Mesenchymal stem cell (in vitro differentiated cells and primary cell): ENCODE measurements around the gene MFAP2.
A peak's percentile ranks its signal among the peaks of the same experiment; 100 is the strongest.
"Not testable (repeated sequence)": the region's sequence is repeated elsewhere in the genome, so short reads cannot be mapped to it uniquely, and the experiment has no call there.

Experiments used
- DNase-seq: peaks from one replicate; pipeline ENCODE4 v3.0.0-alpha.2; 2013
- H2AFZ ChIP-seq: one replicate; pipeline ENCODE4 v1.6.1; 2013; ENCODE audit warnings: low read depth, mild to moderate bottlenecking, control low read depth, inconsistent platforms, low read length, moderate library complexity
- H2AK5ac ChIP-seq: 2 replicates; pipeline ENCODE4 v1.6.1; 2013; ENCODE audit warnings: low read length, moderate library complexity, mild to moderate bottlenecking, inconsistent platforms; ENCODE audit not compliant: severe bottlenecking
- H2BK120ac ChIP-seq: one replicate; pipeline ENCODE4 v1.6.1; 2013; ENCODE audit warnings: low read depth, mild to moderate bottlenecking, inconsistent platforms, low read length, moderate library complexity
- H2BK12ac ChIP-seq, 2 experiments: one replicate each; pipeline ENCODE4 v1.6.1; 2013; ENCODE audit warnings: inconsistent platforms in 2 of 2, low read length in 2 of 2, mild to moderate bottlenecking in 2 of 2, moderate library complexity in 2 of 2, control low read depth in 1 of 2
- H2BK15ac ChIP-seq: one replicate; pipeline ENCODE4 v1.6.1; 2013; ENCODE audit warnings: mild to moderate bottlenecking, low read depth, inconsistent platforms; ENCODE audit not compliant: poor library complexity, severe bottlenecking
- H2BK5ac ChIP-seq: 2 replicates; pipeline ENCODE4 v1.6.1; 2013; ENCODE audit warnings: low read depth, mild to moderate bottlenecking, low read length, control low read depth, inconsistent platforms; ENCODE audit not compliant: poor library complexity, severe bottlenecking
- H3K14ac ChIP-seq, 2 experiments: one replicate each; pipeline ENCODE4 v1.6.1; 2013; ENCODE audit warnings: inconsistent platforms in 2 of 2, low read length in 2 of 2, control low read depth in 1 of 2, mild to moderate bottlenecking in 1 of 2, moderate library complexity in 1 of 2
- H3K18ac ChIP-seq, 2 experiments: one replicate each; pipeline ENCODE4 v1.6.1; 2013; ENCODE audit warnings: inconsistent platforms in 2 of 2, low read length in 2 of 2, control low read depth in 1 of 2, low read depth in 1 of 2, mild to moderate bottlenecking in 1 of 2
- H3K23ac ChIP-seq, 2 experiments: one replicate each; pipeline ENCODE4 v1.6.1; 2013; ENCODE audit warnings: inconsistent platforms in 2 of 2, low read length in 2 of 2, mild to moderate bottlenecking in 2 of 2, moderate library complexity in 2 of 2, control low read depth in 1 of 2
- H3K27ac ChIP-seq: 2 replicates; pipeline ENCODE4 v1.5.1; 2013; ENCODE audit warnings: mild to moderate bottlenecking, moderate library complexity, low read length, control low read depth, inconsistent platforms; ENCODE audit not compliant: poor library complexity, severe bottlenecking
- H3K27me3 ChIP-seq, 2 experiments: 2 replicates each; pipeline versions ENCODE4 v1.6.1 to v1.7.0; 2013; ENCODE audit warnings: low read length in 2 of 2, mild to moderate bottlenecking in 2 of 2, moderate library complexity in 2 of 2, control low read depth in 1 of 2, inconsistent platforms in 1 of 2; ENCODE audit not compliant: control insufficient read depth in 1 of 2, insufficient read depth in 1 of 2
- H3K36me3 ChIP-seq, 2 experiments: 2 replicates each; pipeline versions ENCODE4 v1.6.1 to v1.7.0; 2013; ENCODE audit warnings: low read length in 2 of 2, control low read depth in 1 of 2, inconsistent platforms in 1 of 2, low read depth in 1 of 2, mild to moderate bottlenecking in 1 of 2; ENCODE audit not compliant: insufficient read depth in 2 of 2, control insufficient read depth in 1 of 2
- H3K4ac ChIP-seq, 2 experiments: one replicate each; pipeline ENCODE4 v1.6.1; 2013; ENCODE audit warnings: inconsistent platforms in 2 of 2, low read length in 2 of 2, mild to moderate bottlenecking in 2 of 2, moderate library complexity in 2 of 2, control low read depth in 1 of 2, low read depth in 1 of 2
- H3K4me1 ChIP-seq: 2 replicates; pipeline ENCODE4 v1.6.1; 2013; ENCODE audit warnings: low read depth, low read length, control low read depth; ENCODE audit not compliant: control insufficient read depth, insufficient read depth
- H3K4me2 ChIP-seq: 2 replicates; pipeline ENCODE4 v1.6.1; 2013; ENCODE audit warnings: low read length, mild to moderate bottlenecking, inconsistent platforms; ENCODE audit not compliant: poor library complexity, severe bottlenecking
- H3K4me3 ChIP-seq, 2 experiments: 2 replicates each; pipeline versions ENCODE4 v1.5.1 to v1.7.0; 2013; ENCODE audit warnings: low read length in 2 of 2, mild to moderate bottlenecking in 2 of 2, control low read depth in 1 of 2, low read depth in 1 of 2; ENCODE audit not compliant: insufficient read depth in 1 of 2
- H3K79me1 ChIP-seq: replicated peaks from 2 replicates; pipeline ENCODE4 v1.6.1; 2013; ENCODE audit warnings: mild to moderate bottlenecking, control low read depth, low read length, inconsistent platforms; ENCODE audit not compliant: poor library complexity, severe bottlenecking
- H3K9ac ChIP-seq: 2 replicates; pipeline ENCODE4 v1.7.0; 2013; ENCODE audit warnings: mild to moderate bottlenecking, low read length, moderate library complexity
- H3K9me3 ChIP-seq: 2 replicates; pipeline ENCODE4 v1.7.0; 2013; ENCODE audit warnings: mild to moderate bottlenecking, low read length; ENCODE audit not compliant: control insufficient read depth
- H4K8ac ChIP-seq: one replicate; pipeline ENCODE4 v1.6.1; 2013; ENCODE audit warnings: inconsistent platforms, mild to moderate bottlenecking, low read length, moderate library complexity
- H4K91ac ChIP-seq: one replicate; pipeline ENCODE4 v1.6.1; 2013; ENCODE audit warnings: mild to moderate bottlenecking, low read length, inconsistent platforms
- WGBS: methylation state at CpG from one replicate; pipeline ENCODE4 v1.1.7; 2013; ENCODE audit warnings: mixed read lengths; 5-methylcytosine and 5-hydroxymethylcytosine counted together

The MFAP2 gene

DNA sequence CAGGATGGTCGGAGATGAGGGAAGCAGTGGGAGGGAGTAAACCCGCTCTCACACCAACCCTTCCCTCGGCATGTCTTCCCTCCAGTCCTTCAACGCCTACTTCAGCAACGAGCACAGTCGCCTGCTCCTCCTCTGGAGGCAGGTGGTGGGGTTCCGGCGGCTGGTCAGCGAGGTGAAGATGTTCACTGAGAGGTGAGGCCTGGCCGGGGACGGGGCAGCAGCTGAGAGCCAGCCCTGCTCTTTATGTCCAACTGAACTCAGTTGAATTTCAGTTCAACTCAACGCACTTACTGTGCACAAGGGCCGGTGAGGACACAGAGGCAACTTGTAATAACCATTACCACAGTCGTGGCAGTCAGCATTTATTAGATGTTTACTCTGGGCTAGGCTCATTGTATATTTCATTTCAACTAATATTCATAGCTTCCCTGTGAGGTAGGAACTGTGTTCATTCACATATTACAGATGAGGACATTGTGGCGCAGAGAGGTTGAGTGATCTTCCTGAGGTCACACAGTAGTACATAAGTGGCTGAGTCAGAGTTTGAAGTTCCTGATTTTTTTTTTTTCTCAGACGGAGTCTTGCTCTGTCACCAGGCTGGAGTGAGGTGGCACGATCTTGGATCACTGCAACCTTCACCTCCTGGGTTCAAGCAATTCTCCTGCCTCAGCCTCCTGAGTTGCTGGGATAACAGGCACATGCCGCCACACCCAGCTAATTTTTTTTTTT lies 49.0 kb downstream of the MFAP2 start:
- H3K9me3 ChIP-seq, H3K27ac ChIP-seq, H3K79me1 ChIP-seq, H3K23ac ChIP-seq, H3K4me1 ChIP-seq, H3K4ac ChIP-seq, H2BK15ac ChIP-seq, H3K9ac ChIP-seq, H2BK5ac ChIP-seq, H2AFZ ChIP-seq, H3K4me3 ChIP-seq, H3K4me2 ChIP-seq, H3K18ac ChIP-seq, DNase-seq, H4K8ac ChIP-seq, H4K91ac ChIP-seq, H3K14ac ChIP-seq, H2BK120ac ChIP-seq, H3K27me3 ChIP-seq, H2BK12ac ChIP-seq, H2AK5ac ChIP-seq: not testable (repeated sequence)
- peaks cover 6 to 16% of the 10 kb centered on the region in 2 experiments for H3K36me3 ChIP-seq
- 90% methylated on average over 15 of the region's 18 CpGs for WGBS

GRCh38 chr1:16929146-16930041 lies 51.0 kb downstream of the MFAP2 start:
- not testable (repeated sequence) for H3K4me1 ChIP-seq, H3K18ac ChIP-seq, H3K79me1 ChIP-seq, H3K4me2 ChIP-seq, H3K4me3 ChIP-seq, H2BK120ac ChIP-seq, H3K9ac ChIP-seq, H2AK5ac ChIP-seq, H3K14ac ChIP-seq, H3K27ac ChIP-seq, H3K4ac ChIP-seq, DNase-seq, H2AFZ ChIP-seq, H4K8ac ChIP-seq, H2BK5ac ChIP-seq, H3K9me3 ChIP-seq, H3K23ac ChIP-seq, H2BK12ac ChIP-seq, H2BK15ac ChIP-seq, H3K27me3 ChIP-seq
- WGBS = 90% methylated on average over 24 of the region's 24 CpGs
- Histone ChIP-seq H3K36me3 (peaks cover 6 to 15% of the 10 kb centered on the region in 2 experiments), H4K91ac (peak overlapping the region; percentile 18)

DNA sequence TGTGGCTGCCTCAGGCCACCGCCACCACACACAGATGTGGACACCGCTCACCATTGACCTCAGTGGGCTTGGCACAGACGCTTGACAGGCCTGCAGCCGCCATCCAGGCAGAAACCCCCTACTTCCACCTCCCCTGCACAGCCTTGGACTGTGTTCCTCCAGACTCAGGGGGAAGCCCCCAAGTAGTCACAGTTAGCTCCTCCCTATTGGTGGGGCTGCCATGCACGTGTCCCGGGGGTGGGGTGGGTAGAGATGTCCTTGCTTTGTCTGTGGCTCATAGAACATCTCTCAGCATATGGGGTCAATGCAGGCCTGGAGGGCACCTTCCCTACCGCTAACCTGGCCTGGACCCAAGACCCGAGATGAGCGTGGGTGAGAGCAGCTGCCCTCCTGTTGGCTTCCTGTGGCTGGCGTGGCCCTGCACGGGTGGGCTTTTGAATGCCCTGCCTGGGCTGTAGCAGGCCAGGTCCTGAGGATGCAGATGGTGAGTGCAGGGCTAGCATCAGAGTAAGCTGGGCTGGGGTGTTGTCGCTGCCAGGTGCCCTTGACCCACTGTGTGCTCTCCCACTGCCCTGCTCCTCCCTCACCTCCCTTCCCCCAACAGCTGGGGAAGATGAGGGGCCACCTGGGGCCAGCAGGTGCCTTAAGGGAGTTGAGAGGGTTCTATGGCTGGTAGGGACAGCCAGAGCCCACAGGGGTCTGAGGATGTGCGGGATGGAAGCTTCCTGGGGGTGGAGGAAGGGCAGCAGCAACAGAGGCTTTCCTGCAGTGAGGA lies 52.5 kb downstream of the MFAP2 start:
- H3K9me3 ChIP-seq = no peaks in the 10 kb centered on the region
- H4K91ac ChIP-seq = peak overlapping the region; percentile 32
- H2BK120ac ChIP-seq = no peak overlapping the region
- H3K23ac ChIP-seq = no peak overlapping the region
- H2BK12ac ChIP-seq = no peak overlapping the region
- H3K9ac ChIP-seq = no peak overlapping the region
- no peak overlapping the region for H2AK5ac ChIP-seq
- no peak overlapping the region for H2BK15ac ChIP-seq
- peaks cover 6 to 22% of the 10 kb centered on the region in 2 experiments for H3K36me3 ChIP-seq
- no peak overlapping the region for H2AFZ ChIP-seq
- H3K27ac ChIP-seq = no peak overlapping the region
- peak overlapping the region in 1 of 2 experiments; percentile 53 for H3K14ac ChIP-seq
- H3K4me1 ChIP-seq = peaks cover 11% of the 10 kb centered on the region
- H3K79me1 ChIP-seq = peaks cover 11% of the 10 kb centered on the region
- WGBS = 91% methylated on average over 12 of the region's 13 CpGs
- H4K8ac ChIP-seq = no peak overlapping the region
- DNase-seq = no peak
- H2BK5ac ChIP-seq = no peak overlapping the region
- H3K4me2 ChIP-seq = no peak overlapping the region
- H3K18ac ChIP-seq = no peak overlapping the region
- peaks cover 0 to 8% of the 10 kb centered on the region in 2 experiments for H3K27me3 ChIP-seq
- H3K4ac ChIP-seq = no peak overlapping the region
- no peak overlapping the region for H3K4me3 ChIP-seq
